ENCODE results near the gene PRPSAP1. TPM values are rescaled to one million over a fixed set of nuclear protein-coding genes. Genes with fewer than 3 reads are reported as not detected.

Gene PRPSAP1
- total RNA-seq, 1 donor from 2014 or later, result 89.6 TPM

GRCh38 chr17:76356803-76357456 lies 3.2 kb upstream of the PRPSAP1 start:
- TF ChIP-seq CTCF (IDR thresholded peaks at IDR 0.05; ENCODE audit: unreplicated experiment), result no peak
- Mint-ChIP-seq H3K4me3 (ENCODE audit: low read depth) (peak overlapping the region; percentile 37), H3K27me3 (no peaks in the 10 kb centered on the region), H3K9me3 (ENCODE audit: low read depth) (no peaks in the 10 kb centered on the region), H3K27ac (no peak overlapping the region), H3K36me3 (ENCODE audit: insufficient read depth) (no peaks in the 10 kb centered on the region), H3K4me1 (ENCODE audit: low read depth) (peaks cover 12% of the 10 kb centered on the region)
- DNase-seq (ENCODE audit: low spot score, unreplicated experiment), result no peak

- Mint-ChIP-seq H3K4me3 (ENCODE audit: low read depth) (peak overlapping the region; percentile 95), H3K36me3 (ENCODE audit: insufficient read depth) (peaks cover 3% of the 10 kb centered on the region), H3K27me3 (no peaks in the 10 kb centered on the region), H3K4me1 (ENCODE audit: low read depth) (peaks cover 18% of the 10 kb centered on the region), H3K27ac (peak overlapping the region; percentile 63), H3K9me3 (ENCODE audit: low read depth) (no peaks in the 10 kb centered on the region)
- TF ChIP-seq CTCF (IDR thresholded peaks at IDR 0.05; ENCODE audit: unreplicated experiment), result no peak
- no peak for DNase-seq (ENCODE audit: low spot score, unreplicated experiment)
Measured at GRCh38 chr17:76354747-76355310, 1.1 kb upstream of the PRPSAP1 start.

- peaks cover 3% of the 10 kb centered on the region for H3K36me3 Mint-ChIP-seq (ENCODE audit: insufficient read depth)
- peaks cover 18% of the 10 kb centered on the region for H3K4me1 Mint-ChIP-seq (ENCODE audit: low read depth)
- H3K9me3 Mint-ChIP-seq (ENCODE audit: low read depth), result no peaks in the 10 kb centered on the region
- peak overlapping the region; percentile 95 for H3K4me3 Mint-ChIP-seq (ENCODE audit: low read depth)
- H3K27ac Mint-ChIP-seq, result peak overlapping the region; percentile 99
- no peak for DNase-seq (ENCODE audit: low spot score, unreplicated experiment)
- H3K27me3 Mint-ChIP-seq, result no peaks in the 10 kb centered on the region
- TF ChIP-seq CTCF (IDR thresholded peaks at IDR 0.05; ENCODE audit: unreplicated experiment), result no peak
Measured at GRCh38 chr17:76354317-76354729, 607 bp upstream of the PRPSAP1 start.

- Mint-ChIP-seq H3K4me1 (ENCODE audit: low read depth) (peaks cover 18% of the 10 kb centered on the region), H3K27ac (peak overlapping the region; percentile 97), H3K36me3 (ENCODE audit: insufficient read depth) (peaks cover 3% of the 10 kb centered on the region), H3K9me3 (ENCODE audit: low read depth) (no peaks in the 10 kb centered on the region), H3K4me3 (ENCODE audit: low read depth) (peak overlapping the region; percentile 95), H3K27me3 (no peaks in the 10 kb centered on the region)
- TF ChIP-seq CTCF (IDR thresholded peaks at IDR 0.05; ENCODE audit: unreplicated experiment), result no peak
- DNase-seq (ENCODE audit: low spot score, unreplicated experiment), result no peak
Measured at GRCh38 chr17:76353004-76353598, 615 bp downstream of the PRPSAP1 start.

- Mint-ChIP-seq H3K9me3 (ENCODE audit: low read depth) (no peaks in the 10 kb centered on the region), H3K27ac (peak overlapping the region; percentile 82), H3K4me3 (ENCODE audit: low read depth) (peak overlapping the region; percentile 95), H3K4me1 (ENCODE audit: low read depth) (peaks cover 18% of the 10 kb centered on the region), H3K36me3 (ENCODE audit: insufficient read depth) (peaks cover 10% of the 10 kb centered on the region), H3K27me3 (no peaks in the 10 kb centered on the region)
- DNase-seq (ENCODE audit: low spot score, unreplicated experiment), result no peak
- TF ChIP-seq CTCF (IDR thresholded peaks at IDR 0.05; ENCODE audit: unreplicated experiment), result no peak
Measured at GRCh38 chr17:76351526-76352071, 2.1 kb downstream of the PRPSAP1 start.
